Stimulated activated CD4-positive, alpha-beta T cell treated with anti-CD3 and anti-CD28 coated beads, Interleukin-1b, Interleukin-23, amount 100 ng/mL, for 48 hours (primary cell): ENCODE results near the gene RPS19.
"Not testable (repeated sequence)": the region's sequence is repeated elsewhere in the genome, so short reads cannot be mapped to it uniquely, and the experiment has no call there.

Experiments used
- DNase-seq: peaks from one replicate; pipeline ENCODE4 v3.0.0-alpha.2; 2020

Gene RPS19

GRCh38 chr19:41903193-41903953 is 43.3 kb downstream of the RPS19 start:
- DNase-seq, result no peak

GRCh38 chr19:41904118-41904870 is 44.2 kb downstream of the RPS19 start:
- no peak for DNase-seq

- DNase-seq, result no peak
Measured at GRCh38 chr19:41905273-41906002, 45.4 kb downstream of the RPS19 start.

GRCh38 chr19:41906271-41906670 is 46.2 kb downstream of the RPS19 start:
- DNase-seq, result no peak

GRCh38 chr19:41906916-41907680 is 47.0 kb downstream of the RPS19 start:
- DNase-seq, result no peak

- no peak for DNase-seq
Measured at GRCh38 chr19:41907994-41908615, 48.0 kb downstream of the RPS19 start.

- no peak for DNase-seq
Measured at GRCh38 chr19:41908724-41909464, 48.8 kb downstream of the RPS19 start.

DNA sequence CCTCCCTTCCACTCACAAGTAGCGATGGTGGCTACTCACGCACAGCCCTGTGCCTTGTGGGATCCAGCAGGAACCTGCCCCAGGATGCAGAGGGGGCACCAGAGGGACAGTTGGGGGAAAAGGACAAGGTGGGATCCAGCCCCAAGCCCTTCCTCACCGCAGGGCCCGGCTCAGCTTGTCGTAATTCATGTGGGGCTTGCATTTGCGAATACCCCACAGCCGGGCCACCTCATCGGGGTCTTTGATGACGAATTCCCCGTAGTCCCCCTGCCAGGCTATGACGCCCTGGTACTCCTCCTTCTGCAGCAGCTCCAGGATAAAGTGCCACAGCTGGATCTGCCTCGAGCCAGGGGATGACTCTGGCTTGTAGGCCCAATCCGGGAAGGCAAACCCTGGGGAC is 49.7 kb downstream of the RPS19 start:
- DNase-seq, result no peak

GRCh38 chr19:41910240-41910991 is 50.4 kb downstream of the RPS19 start:
- DNase-seq, result no peak

- DNase-seq, result no peak
Measured at GRCh38 chr19:41910992-41911888, 51.2 kb downstream of the RPS19 start.

DNA sequence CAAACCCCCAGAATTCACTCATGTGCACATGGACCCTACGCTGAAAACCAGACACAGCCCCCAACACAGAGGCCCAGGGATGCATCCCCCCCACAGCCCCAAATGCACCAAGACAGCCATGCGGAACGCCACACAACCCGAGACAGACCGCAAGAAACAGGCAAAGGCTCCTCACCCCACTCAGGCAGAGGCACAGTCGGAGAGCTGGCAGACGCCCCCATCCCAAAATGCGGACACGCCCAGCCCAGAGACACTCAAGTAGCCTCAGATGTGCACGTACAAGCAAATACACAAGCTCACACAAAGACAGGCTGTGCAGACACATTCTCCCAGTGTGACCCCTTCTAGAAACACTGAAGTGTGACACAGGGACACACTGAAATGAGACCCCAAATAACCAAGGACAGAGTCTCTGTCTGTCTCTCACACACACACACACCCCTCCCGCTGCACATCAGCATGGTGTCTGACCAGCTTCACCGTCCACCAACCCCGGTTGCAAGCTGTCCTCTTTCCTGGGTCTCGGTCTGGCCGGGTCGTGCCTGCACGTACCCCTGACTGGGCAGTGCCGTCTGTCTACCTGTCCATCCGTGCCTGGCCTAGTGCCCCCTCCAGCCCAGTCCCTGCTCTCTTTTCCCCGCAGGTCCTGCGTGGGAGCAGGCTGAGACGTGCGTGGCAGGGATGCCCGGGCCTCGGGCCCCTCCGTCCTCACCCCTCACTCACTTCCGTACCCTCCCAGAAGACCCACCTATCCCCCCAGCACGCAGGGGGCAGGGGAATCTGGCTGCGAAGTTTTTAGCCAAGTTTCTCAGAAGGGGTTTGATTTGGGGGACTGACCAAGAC is 52.1 kb downstream of the RPS19 start:
- no peak for DNase-seq

DNA sequence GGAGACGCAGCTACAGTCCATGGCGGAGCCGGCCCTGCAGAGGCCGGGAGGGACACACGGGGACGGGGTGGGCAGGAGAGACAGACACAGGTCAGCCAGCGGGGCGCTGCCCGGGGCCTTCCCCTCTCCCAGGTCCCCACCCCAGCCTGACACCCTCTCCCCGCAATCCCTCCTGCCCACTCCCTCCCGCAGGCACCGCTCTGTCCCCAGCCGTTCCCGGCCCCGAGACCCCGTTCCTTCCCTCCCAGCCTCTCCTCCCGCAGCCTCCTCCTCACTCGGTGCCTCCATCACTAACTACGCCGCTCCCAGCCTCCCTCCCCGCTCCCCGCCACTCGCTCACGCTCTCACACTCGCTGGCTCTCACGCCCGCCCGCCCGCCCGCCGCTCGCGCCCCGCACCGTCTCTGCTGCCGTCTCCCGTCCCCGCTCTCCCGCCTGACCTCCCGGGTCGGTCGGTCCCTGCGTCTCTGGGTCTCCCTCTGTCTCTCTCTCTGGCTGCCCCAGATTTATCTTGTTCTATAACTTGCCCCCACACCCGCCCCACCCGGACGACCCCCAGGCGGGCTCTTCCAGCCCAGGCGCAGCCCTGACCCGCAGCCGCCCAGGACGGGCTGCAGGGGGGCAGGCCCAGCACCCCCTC is 53.0 kb downstream of the RPS19 start:
- no peak for DNase-seq

- DNase-seq, result no peak
Measured at GRCh38 chr19:41913538-41914423, 53.7 kb downstream of the RPS19 start.

GRCh38 chr19:41914424-41914834 is 54.4 kb downstream of the RPS19 start:
- DNase-seq, result not testable (repeated sequence)

- DNase-seq, result no peak
Measured at GRCh38 chr19:41915021-41915775, 55.1 kb downstream of the RPS19 start.

DNA sequence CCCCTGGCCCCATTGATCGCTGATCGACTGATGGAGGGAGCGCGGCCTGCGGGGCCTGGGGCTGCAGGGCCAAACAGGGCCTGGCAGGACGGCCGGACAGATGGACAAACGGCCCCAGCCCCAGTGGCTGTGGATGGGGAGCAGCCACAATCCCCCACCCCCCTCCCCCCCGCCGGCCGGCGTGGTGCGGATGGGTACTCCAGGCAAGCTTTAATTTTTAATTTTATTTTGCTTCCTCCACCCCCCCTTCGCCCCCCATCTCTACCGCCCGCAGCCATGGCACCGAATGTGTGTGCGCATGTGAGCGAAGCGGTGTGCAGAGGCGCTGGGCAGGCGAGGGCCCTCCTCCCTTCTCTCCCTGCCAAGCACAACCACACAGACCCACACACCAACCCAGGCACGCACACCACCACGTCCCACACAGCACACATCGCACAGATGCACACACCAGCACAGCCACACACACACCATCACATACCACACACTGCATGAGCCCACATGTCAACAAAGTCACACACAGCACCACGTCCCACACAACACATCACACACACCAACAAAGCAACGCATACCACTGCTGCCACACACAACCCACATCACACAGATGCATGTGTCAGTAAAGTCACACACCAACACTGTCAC is 55.8 kb downstream of the RPS19 start:
- no peak for DNase-seq
